ENCODE measurements around the gene NAAA.
A peak's percentile ranks its signal among the peaks of the same experiment; 100 is the strongest.
"Not testable (repeated sequence)": the region's sequence is repeated elsewhere in the genome, so short reads cannot be mapped to it uniquely, and the experiment has no call there.

The NAAA gene

DNA sequence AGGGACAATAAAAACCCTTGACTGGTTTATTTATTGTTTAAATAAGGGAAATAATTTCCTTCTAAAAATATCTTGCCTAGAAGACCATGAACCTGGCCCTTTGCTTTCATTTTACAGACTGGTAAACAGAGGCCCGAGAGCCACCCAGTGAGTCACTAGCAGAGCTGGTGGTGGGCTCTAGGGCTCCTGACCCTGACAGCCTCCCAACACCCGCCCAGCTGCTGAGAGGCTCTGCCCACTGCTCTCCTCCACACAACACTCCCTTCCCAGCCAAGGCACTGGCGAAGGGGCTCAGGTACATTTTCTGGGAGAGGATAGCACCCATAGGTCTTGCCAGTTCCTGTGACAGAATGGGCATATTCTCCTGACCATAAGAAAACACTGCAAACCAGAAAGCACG is 20.5 kb downstream of the NAAA start:
- DNase-seq, result no peak

DNA sequence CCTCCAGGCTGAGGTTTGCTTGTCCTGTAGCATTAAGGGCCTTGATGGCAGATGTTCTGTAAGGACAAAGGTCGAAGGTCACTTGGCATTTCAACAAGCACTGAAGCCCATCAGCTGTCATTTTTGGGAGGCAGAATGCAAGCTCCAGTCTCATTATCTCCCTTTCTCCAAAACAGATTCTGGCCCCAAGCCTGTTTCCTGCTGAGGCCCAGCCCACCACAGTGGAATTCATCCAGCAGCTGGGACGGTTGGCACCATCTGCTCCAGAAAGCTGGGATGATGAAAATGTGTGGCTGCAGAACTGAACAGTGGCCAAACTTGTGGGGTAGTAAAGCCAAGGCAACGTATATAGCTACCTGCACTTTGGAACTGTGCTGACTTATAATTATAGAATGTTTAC is 20.9 kb downstream of the NAAA start:
- no peak for DNase-seq

DNA sequence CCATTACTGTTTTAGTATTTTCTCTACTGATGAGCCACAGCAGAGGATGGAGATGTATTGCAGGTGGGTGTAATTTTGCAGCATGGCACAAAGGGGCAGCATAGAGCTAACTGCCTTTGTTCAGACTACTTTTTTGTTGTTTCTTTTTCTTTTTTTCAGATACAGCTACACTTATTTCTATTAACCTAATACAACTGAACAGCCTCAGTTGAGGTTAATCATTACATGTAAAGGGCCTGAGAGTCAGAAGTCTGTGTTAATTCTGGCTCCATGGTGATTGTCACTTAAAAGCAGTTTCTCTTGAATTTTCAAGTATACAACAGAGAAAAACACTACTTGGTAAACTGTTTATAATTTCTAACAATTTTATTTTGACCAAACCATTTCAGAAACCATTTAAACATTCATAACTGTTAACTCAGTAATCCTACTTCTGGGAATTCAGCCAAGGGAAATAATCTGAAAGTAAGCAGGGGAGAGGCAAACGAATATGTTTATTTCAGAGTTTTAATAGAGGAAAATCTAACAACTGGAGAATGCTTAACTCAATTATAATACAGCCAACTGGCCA is 24.6 kb downstream of the NAAA start:
- DNase-seq, result peak; percentile 31

GRCh38 chr4:75912968-75913367 is 27.8 kb downstream of the NAAA start:
- DNase-seq, result no peak

DNA sequence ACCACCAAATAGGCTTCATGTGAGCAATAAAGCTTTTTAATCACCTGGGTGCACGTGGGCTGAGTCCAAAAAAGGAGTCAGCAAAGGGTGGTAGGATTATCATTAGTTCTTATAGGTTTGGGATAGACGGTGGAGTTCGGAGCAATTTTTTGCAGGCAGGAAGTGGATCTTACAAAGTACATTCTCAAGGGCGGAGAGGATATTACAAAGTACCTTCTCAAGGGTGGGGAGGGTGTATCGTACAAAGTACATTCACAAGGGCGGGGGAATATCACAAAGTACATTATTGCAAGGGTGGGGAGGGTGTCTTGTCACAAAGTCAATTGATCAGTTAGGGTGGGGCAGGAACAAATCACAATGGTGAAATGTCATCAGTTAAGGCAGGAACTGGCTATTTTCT is 30.0 kb downstream of the NAAA start:
- DNase-seq, result not testable (repeated sequence)

DNA sequence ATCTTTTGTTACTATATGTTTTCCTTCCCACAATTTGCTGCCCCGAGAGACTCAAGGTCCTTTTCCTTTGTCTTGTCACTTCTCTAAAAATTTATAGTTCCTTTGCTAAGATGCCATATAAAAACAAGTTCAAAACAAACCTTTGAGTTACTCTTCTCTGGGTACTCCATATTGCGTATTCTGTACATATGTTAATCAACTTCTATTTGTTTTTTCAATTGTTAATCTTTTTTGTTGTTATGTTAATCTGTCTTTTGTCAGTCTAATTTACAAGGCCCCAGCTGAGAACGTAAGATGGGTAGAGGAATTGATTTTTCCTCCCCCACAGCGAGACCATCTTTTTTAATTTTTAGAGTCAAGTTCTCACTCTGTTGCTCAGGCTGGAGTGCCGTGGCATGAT is 31.4 kb downstream of the NAAA start:
- DNase-seq, result no peak

DNA sequence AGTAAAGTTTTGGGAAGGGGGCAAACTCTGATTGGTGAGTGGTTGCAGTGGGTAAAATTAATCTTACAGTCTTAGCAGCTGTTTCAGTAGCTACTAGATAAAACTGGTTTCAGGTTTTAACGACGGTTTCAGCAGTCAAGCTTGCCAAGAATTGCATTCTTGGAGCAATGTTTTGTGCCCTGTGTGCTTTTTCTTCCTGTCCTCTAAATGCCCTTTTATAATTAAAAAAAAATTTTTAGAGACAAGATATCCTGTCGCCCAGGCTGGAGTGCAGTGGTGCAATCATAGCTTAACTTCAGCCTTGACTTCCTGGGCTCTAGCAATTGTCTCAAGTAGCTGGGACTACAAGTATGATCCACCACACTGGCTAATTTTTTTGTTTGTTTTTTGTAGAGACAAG is 32.3 kb downstream of the NAAA start:
- no peak for DNase-seq

DNA sequence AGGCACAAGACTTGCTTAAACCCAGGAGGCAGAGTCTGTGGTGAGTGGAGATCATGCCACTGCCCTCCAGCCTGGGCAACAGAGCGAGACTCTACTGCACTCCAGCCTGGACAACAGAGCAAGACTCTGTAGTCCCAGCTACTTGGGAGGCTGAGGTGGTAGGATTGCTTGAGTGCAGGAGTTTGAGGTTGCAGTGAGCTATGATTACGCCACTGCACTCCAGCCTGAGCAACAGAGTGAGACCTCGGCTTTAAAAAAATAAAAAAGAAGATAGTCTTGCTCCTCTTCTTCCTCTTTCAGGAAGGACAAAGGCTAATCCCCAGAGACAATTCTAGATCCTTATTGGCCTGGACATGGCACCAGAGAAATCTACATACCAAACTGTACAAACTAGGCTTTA is 32.8 kb downstream of the NAAA start:
- DNase-seq, result no peak

DNA sequence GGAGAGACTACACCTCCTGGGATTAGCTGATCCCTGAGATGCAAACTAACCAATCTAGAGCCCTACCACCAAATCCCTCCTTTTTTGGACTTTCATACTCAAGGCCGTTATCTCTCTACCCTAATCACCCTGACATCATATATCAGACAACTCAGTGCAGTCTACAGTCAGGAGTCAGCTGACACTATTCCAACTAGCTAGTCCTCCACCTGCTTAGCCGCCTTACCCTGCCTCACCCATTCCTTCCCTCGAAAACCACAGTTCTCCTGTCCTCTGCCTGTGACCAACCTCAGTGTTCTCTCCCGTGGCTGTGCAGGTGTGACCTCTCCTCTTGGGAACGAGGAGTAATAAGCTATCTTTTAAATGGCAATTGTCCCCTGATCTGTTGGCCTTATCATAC is 36.7 kb downstream of the NAAA start:
- no peak for DNase-seq

GRCh38 chr4:75902352-75902751 is 38.5 kb downstream of the NAAA start, which contains the start of gene PPEF2:
TSS of gene PPEF2 (minus strand) at chr4:75902452. CDS start at chr4:75896325, 6,127 bp downstream.
- no peak for DNase-seq

DNA sequence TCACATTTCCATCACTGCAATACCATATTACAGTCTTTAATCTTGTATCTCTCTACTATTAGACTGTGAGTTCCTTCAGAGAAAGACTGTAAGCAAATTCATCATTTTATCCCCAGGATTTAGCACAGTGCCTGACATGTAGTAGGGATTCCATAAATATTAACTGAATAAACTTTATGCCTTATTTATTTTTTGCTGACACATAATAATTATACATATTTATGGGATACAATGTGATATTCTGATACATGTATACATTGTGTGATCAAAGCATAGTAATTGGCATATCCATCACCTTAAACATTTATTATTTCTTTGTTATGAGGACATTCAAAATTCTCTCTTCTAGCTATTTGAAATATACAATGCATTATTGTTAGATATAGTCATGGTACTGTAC is 42.3 kb downstream of the NAAA start:
- no peak for DNase-seq

GRCh38 chr4:75895744-75896314 is 45.0 kb downstream of the NAAA start:
- DNase-seq, result no peak

DNA sequence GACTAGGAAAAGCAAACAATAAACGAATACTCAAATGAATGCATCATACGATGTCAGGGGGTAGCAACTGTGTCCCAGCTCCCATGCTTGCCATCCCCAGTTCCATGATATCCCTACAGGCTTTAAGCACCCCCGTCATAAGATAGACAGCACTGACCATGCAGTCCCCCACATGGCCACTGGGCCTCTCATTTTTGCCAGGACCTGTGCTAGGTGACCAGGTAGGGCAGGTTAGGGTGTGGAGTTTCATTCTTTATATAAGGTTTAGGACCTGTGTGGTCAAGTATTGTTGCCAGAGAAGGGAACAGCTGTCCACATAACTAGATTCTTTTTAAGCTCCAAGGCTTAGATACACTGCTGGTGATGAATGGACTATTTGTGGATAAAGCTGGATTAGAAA is 48.3 kb downstream of the NAAA start:
- DNase-seq, result no peak

DNA sequence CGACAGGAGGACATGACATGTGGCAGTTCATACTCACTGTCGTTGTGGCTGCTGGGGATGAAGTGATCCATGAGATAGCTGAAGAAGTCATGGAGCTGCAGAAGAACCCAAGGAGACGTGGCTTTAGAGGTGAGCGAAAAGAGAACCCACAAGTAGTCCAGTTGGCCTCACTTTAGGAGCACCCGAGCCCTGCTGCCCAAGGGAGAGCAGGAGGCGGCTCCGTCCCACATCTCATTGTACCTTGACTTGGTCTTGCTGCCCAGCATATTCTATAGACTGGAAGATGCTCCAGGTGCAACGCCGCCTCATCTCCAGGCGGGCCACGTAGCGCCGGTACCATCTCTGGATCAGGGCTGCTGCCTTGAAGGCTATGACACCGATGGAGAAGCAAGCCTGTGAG is 49.2 kb downstream of the NAAA start:
- DNase-seq, result no peak

GRCh38 chr4:75889537-75890199 is 51.1 kb downstream of the NAAA start:
- DNase-seq, result no peak

DNA sequence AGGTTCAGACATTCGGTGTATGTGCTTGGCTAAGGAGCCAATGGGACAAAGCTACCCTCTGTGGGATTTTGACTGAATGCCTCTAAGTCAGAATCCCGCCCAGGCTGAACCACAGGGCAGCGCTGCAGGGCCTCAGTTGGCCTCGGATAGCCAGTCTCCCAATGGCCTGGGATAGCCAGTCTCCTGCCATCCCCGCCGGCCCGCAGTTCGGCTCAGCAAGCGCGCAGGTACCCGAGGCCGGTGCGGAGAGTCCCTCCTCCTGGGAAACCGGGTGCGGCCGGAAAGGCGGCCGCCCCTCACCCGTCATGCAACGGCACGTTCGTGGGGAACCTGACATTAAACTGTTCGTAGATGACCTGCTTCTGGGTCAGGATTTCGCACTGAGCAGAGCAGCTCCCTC is 54.7 kb downstream of the NAAA start:
- DNase-seq, result no peak

GRCh38 chr4:75881476-75881875 is 59.3 kb downstream of the NAAA start:
- no peak for DNase-seq

DNA sequence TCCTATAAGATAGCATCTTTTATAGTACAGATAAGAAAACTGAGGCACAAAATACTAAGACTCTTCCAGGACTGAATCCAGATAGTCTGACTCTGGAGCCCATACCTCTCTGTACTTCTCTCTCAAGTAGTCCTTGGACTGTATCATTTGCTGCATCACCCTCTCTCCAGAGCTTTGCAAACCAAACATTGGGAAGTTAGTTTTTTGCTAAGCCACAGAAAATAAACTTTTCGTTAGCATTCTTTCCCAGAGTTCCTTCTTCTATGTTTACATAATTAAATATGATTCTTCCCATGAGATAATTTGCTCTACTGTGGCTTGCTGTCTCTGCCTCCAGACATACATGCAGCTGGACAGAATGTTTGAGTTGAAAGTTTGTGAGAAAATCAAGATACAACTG is 60.5 kb downstream of the NAAA start:
- DNase-seq, result no peak

DNA sequence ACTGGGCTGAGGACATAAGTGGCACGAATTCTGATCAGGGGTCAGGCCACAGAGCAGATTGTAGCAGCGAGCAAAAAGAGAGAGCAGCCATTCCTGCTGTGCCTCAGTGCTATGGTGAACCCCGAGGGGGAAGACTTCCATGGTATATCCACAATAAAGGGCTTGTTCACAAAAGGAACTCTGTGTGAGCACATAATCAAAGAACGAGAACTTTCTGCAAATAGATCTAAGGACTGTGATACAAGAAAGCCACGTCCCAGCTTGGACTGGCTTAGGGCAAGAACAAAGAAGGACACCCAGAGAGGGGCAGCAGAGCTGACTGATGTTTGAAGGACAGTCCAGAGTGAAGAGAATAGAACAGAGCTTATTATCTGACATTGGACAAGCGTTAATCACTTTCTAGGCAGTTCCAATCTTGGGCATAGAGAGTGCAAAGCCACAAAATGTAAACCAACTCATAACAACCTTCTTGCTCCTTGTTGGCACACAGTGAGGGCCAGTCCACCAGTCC is 62.5 kb downstream of the NAAA start:
- no peak for DNase-seq

DNA sequence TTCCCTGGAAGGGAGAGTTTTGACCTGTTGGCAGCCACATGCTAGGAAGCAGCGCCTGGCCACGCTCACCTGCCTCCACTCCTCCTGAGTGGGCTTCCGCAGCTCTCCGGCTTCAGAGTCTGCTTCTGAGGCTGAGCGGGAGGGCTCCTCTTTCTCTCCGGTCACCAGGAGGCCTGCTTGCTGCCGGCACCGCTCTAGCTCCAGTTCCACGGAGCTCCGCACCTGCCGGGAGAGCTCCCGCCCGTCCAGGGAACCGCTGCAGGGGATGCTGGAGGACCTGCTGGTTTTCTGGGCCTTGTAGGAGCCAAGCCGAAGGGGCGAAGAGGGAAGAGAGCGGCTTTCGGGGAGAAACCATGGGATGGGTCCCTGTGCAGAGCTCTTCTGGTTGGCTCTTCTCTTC is 64.6 kb downstream of the NAAA start:
- DNase-seq, result no peak

- DNase-seq, result no peak
Measured at GRCh38 chr4:75869100-75869499, 71.7 kb downstream of the NAAA start.

DNA sequence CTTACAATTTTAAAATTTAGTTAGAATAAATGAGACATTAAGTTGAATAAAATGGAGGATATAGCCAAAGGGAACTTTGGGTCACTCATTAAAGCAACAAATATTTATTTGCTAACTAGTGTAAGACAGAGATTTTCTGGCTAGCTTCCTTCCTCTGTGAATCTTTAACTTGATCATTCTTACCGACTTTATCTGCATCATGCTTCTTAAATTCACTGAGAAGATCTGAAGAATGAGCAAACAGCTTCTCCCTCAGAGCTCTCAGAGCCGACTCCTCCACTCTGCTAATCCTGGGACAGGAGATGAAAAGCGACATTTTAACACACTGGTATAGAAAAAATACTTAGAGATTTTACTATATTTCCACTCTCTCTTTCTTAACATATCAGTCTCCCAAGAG is 73.7 kb downstream of the NAAA start:
- no peak for DNase-seq

Measured in right kidney (tissue), 1 donor.